HL-60 (cell line): Measurements from ENCODE around the gene LIM2.

Experiments used
- DNase-seq, 2 experiments: peaks; one replicate each; pipeline ENCODE4 v3.0.0-alpha.2; 2010 to 2020; ENCODE audit warnings: low read depth in 1 of 2, low spot score in 1 of 2
- H3K27ac ChIP-seq: fragments of 250-450 bp; sonication (Bioruptor Pico); replicated peaks from 2 replicates; pipeline ENCODE4 v1.5.1; 2020; ENCODE audit warnings: mild to moderate bottlenecking, moderate library complexity
- H3K27me3 ChIP-seq: fragments of 250-450 bp; sonication (Bioruptor Pico); 2 replicates; pipeline ENCODE4 v1.5.1; 2021; ENCODE audit warnings: mild to moderate bottlenecking, moderate library complexity; ENCODE audit not compliant: insufficient read depth, poor library complexity, severe bottlenecking
- H3K4me3 ChIP-seq: replicated peaks from 2 replicates; pipeline ENCODE4 v1.5.1; 2011; ENCODE audit warnings: mild to moderate bottlenecking, control low read depth, low read length; ENCODE audit not compliant: insufficient read depth
- CTCF ChIP-seq: IDR thresholded peaks from one replicate; pipeline ENCODE4 v1.5.1; 2011; ENCODE audit warnings: low read length, control low read depth, inconsistent platforms; ENCODE audit not compliant: insufficient read depth
- GABPA ChIP-seq: IDR thresholded peaks from 2 replicates; pipeline ENCODE4 v1.6.1; 2012; ENCODE audit warnings: low read depth
- POLR2AphosphoS5 ChIP-seq: IDR thresholded peaks from 2 replicates; pipeline ENCODE4 v1.6.1; 2012; ENCODE audit warnings: low read depth
- REST ChIP-seq: IDR thresholded peaks from 2 replicates; pipeline ENCODE4 v1.6.1; 2012; ENCODE audit warnings: low read depth; ENCODE audit not compliant: insufficient replicate concordance
- SPI1 ChIP-seq: IDR thresholded peaks from 2 replicates; pipeline ENCODE4 v1.6.1; 2012; ENCODE audit warnings: low read depth, mild to moderate bottlenecking, borderline replicate concordance

Gene LIM2

GRCh38 chr19:51365211-51365964, 22.4 kb downstream of the LIM2 start:
- TF ChIP-seq GABPA: no peak
- TF ChIP-seq POLR2AphosphoS5: peak; percentile 27
- TF ChIP-seq REST: no peak
- no peak for TF ChIP-seq CTCF
- no peak for TF ChIP-seq SPI1
- peak overlapping the region; percentile 67 for H3K4me3 ChIP-seq
- peak; percentile 33 to 38 for DNase-seq
- no peaks in the 10 kb centered on the region for H3K27me3 ChIP-seq
- H3K27ac ChIP-seq: peak overlapping the region; percentile 92

- Histone ChIP-seq H3K4me3 (no peak overlapping the region), H3K27ac (no peak overlapping the region), H3K27me3 (no peaks in the 10 kb centered on the region)
- TF ChIP-seq REST: no peak
- no peak for TF ChIP-seq CTCF
- no peak for TF ChIP-seq POLR2AphosphoS5
- no peak for TF ChIP-seq SPI1
- no peak for TF ChIP-seq GABPA
- no peak for DNase-seq
Observed at GRCh38 chr19:51364200-51365106, 23.3 kb downstream of the LIM2 start.

GRCh38 chr19:51361239-51361638, 26.5 kb downstream of the LIM2 start:
- no peaks in the 10 kb centered on the region for H3K27me3 ChIP-seq
- no peak for DNase-seq
- no peak for TF ChIP-seq SPI1
- TF ChIP-seq CTCF: no peak
- TF ChIP-seq GABPA: no peak
- TF ChIP-seq POLR2AphosphoS5: no peak
- no peak for TF ChIP-seq REST
- no peak overlapping the region for H3K4me3 ChIP-seq
- H3K27ac ChIP-seq: no peak overlapping the region
